GM12801 (cell line): ENCODE measurements around the gene ZBTB20.

ENCODE experiments used
- TF ChIP-seq, protein P1 (sequence below): IDR thresholded peaks from one replicate; pipeline ENCODE4 v1.5.1; 2011; ENCODE audit warnings: control low read depth; ENCODE audit not compliant: insufficient read length; ENCODE audit errors: extremely low read depth

Gene ZBTB20

DNA sequence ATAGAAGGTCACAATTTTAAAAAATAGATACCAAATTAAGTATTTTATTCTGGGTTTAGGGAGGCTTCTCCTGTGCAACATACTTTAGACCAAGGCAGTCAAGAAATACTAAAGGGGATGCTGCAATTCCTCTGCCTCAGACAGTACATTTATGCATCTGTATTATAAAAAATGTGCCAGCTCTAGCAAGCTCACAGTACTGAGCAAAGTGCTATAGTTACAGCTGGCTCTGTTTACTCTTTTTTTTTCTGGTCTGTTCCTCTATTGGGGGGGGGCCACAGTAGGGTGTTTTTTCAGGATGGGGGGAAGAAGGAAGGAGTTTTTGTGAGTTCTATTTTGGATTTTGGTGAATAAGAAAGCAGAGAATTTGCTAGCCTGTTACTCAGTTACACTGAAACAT is 668.3 kb downstream of the ZBTB20 start:
- TF ChIP-seq, protein P1, sequence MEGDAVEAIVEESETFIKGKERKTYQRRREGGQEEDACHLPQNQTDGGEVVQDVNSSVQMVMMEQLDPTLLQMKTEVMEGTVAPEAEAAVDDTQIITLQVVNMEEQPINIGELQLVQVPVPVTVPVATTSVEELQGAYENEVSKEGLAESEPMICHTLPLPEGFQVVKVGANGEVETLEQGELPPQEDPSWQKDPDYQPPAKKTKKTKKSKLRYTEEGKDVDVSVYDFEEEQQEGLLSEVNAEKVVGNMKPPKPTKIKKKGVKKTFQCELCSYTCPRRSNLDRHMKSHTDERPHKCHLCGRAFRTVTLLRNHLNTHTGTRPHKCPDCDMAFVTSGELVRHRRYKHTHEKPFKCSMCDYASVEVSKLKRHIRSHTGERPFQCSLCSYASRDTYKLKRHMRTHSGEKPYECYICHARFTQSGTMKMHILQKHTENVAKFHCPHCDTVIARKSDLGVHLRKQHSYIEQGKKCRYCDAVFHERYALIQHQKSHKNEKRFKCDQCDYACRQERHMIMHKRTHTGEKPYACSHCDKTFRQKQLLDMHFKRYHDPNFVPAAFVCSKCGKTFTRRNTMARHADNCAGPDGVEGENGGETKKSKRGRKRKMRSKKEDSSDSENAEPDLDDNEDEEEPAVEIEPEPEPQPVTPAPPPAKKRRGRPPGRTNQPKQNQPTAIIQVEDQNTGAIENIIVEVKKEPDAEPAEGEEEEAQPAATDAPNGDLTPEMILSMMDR: no peak

DNA sequence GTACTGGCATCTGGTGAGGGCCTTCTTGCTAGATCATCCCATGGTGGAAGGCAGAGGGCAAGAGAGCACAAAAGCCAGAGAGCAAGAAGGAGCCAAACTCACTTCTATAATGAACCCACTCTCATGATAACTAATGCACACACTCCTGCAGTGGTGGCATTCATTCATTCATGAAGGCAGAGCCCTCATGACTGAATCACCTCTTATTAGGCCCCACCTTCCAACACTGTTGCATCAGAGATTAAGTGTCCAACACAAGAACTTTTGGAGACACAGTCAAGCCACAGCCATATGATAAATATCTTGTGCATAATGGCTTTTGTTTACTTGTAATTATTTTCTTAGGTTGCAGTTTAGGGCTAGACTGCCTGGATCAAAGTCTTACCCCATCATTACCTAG is 670.6 kb downstream of the ZBTB20 start:
- TF ChIP-seq, protein P1: no peak

DNA sequence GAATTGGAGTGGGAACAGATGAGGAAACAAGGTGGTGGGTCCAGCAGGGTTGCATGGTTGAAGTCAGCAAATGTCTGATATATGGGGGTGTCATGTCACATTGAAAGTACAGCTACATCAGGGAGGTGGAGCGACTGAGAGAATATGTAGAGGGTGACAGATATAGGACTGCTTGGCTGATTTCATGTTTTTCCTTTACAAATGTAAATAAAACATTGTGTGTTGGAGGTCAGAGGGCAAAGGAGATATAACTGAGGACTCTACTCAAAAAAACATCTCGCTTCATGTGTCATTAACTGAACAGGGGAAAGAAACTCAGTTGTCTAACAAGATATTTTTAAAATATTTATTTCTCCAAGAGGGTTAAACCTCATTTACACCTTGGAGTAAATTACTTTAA is 675.6 kb downstream of the ZBTB20 start:
- TF ChIP-seq, protein P1: no peak

DNA sequence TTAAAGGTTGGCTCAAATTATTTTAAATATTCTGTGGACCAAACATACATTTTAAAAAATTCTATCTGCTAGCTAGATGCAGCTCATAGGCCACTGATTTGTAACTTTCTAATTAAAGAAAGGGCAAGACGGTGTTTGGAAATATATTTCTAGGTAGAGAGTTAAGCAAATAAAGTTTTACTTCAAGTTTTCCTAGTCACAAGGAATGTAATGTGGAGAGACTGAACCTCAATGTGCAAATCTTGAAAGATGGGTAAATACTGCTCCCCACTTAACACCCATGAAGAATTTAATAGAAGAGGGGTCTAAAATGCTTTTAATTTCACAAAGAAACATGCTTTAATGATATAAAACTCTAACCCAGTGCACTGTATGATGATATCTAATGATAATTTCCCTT is 678.0 kb downstream of the ZBTB20 start:
- TF ChIP-seq, protein P1: no peak

DNA sequence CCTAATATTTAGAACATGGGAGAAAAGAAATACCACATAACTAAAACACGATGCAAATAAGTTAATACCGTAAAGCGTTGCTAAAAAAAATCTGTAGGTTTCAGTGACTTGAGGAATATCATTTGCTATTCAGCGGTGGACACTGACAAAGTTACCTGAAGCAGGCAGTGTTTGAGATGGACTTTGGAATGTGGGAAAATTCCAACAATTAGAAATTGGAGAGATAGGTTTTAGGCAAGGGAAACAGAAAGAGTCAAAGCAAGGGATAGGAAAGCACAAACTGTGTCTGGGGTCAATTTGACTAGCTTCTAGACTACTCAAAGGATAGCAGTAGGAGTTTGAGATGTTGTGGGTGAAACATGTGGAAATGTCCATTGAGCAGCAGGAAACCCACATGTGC is 680.3 kb downstream of the ZBTB20 start:
- TF ChIP-seq, protein P1: no peak

DNA sequence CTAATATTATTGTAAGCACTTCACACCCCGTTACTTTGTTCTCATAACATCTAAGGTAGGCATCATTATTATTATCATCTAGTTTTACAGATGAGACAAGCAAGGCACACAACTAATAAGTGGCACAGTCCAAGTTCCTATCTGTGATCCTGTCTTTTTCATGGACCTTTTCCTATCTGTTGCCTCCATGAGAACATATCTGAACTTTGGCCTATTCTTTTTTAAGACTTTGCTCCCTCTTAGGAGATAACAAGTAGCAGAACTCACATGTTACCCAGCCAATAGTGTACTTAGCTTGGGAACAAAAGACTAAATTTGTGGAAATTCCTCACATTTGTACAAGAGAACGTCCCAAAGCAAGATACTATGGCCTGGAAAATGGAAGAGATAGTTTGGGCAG is 680.8 kb downstream of the ZBTB20 start:
- TF ChIP-seq, protein P1: no peak

DNA sequence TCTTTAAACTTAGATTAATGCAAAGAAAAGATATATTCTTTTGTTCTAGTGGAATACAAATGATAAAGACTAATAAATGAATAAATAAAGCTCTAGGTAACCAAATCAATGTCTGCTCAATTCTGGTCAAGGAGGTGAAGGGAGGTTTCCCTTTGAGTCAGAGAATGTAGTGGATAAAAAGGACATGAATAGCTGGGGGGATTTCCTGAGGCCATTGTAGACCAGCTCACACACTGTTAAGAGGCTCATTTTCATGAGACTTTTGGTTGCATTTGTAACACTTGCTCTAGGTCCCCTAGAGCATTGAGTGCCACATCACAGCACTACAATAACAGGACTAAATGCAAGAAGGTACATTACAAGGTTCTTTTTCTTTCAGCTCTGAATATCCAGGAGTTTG is 682.5 kb downstream of the ZBTB20 start:
- TF ChIP-seq, protein P1: no peak

DNA sequence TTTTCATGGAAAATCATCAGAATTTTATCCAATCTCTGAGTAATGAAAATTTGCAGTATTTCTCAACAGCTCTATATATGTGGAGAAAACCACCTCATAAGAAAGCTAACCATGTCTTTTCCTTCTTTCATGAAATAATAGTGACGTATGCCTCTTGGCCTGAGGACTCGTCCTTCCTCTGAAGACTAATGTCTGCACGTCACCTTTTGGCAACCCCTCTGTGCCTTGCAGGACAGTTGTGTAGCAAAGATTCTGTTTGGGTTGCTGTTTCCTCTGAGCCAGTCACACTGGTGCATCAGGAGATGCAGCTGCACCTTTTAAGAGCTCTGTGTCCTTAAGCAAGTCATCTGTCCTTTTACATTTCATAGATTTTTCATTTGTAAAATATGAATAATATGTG is 684.3 kb downstream of the ZBTB20 start:
- TF ChIP-seq, protein P1: no peak
